SHP77 (cell line): ENCODE measurements around the gene HIBCH.
A peak's percentile ranks its signal among the peaks of the same experiment; 100 is the strongest.
"Not testable (repeated sequence)": the region's sequence is repeated elsewhere in the genome, so short reads cannot be mapped to it uniquely, and the experiment has no call there.

Experiments
- DNase-seq, 2 experiments: peaks; one replicate each; lab custom pipeline; 2025; lab: John Stamatoyannopoulos, UW

Gene HIBCH

GRCh38 chr2:190319555-190320498 is at the start of gene HIBCH:
Gene HIBCH (minus strand): TSS chr2:190319826. CDS start chr2:190319750, 76 bp downstream.
- peak; percentile 98 for DNase-seq

- DNase-seq, result no peak
Observed at GRCh38 chr2:190367091-190367490, 47.5 kb upstream of the HIBCH start.

- DNase-seq, result no peak
Observed at GRCh38 chr2:190366248-190366753, 46.7 kb upstream of the HIBCH start.

GRCh38 chr2:190365499-190366204 is 46.0 kb upstream of the HIBCH start:
- DNase-seq, result peak in 1 of 2 experiments; percentile 22

- no peak for DNase-seq
Observed at GRCh38 chr2:190362894-190363293, 43.3 kb upstream of the HIBCH start.

GRCh38 chr2:190361572-190361971 is 41.9 kb upstream of the HIBCH start:
- no peak for DNase-seq

- DNase-seq, result no peak
Observed at GRCh38 chr2:190360965-190361364, 41.3 kb upstream of the HIBCH start.

- DNase-seq, result no peak
Observed at GRCh38 chr2:190360561-190360960, 40.9 kb upstream of the HIBCH start.

GRCh38 chr2:190358655-190359448 is 39.2 kb upstream of the HIBCH start:
- DNase-seq, result not testable (repeated sequence)

GRCh38 chr2:190357600-190357999 is 38.0 kb upstream of the HIBCH start:
- DNase-seq, result no peak

- DNase-seq, result peak; percentile 11 to 35
Observed at GRCh38 chr2:190355968-190356644, 36.5 kb upstream of the HIBCH start.

- DNase-seq, result no peak
Observed at GRCh38 chr2:190354003-190354690, 34.5 kb upstream of the HIBCH start.

GRCh38 chr2:190353537-190353899 is 33.9 kb upstream of the HIBCH start:
- DNase-seq, result no peak

- DNase-seq, result peak; percentile 67 to 68
Observed at GRCh38 chr2:190352668-190353536, 33.3 kb upstream of the HIBCH start.

GRCh38 chr2:190351955-190352354 is 32.3 kb upstream of the HIBCH start:
- DNase-seq, result no peak

GRCh38 chr2:190350371-190350770 is 30.7 kb upstream of the HIBCH start:
- DNase-seq, result no peak

- DNase-seq, result peak; percentile 48 to 54
Observed at GRCh38 chr2:190344276-190344827, 24.7 kb upstream of the HIBCH start.

- DNase-seq, result peak; percentile 31 to 39
Observed at GRCh38 chr2:190343536-190344275, 24.1 kb upstream of the HIBCH start, which contains the start of gene INPP1. Gene INPP1 (plus strand): TSS chr2:190343589. CDS start chr2:190360103, 16,514 bp downstream.

GRCh38 chr2:190343089-190343535 is 23.5 kb upstream of the HIBCH start:
- no peak for DNase-seq
